GM08714 (cell line): Measurements from ENCODE around the gene ZNF827.

Experiments used
- H3K4me3 ChIP-seq: fragments of 200-500 bp; sonication (Bioruptor generic); 2 replicates; pipeline ENCODE4 v1.5.1; 2014; ENCODE audit warnings: mild to moderate bottlenecking, low read length, inconsistent platforms
- ZNF274 ChIP-seq: IDR thresholded peaks from 2 replicates; pipeline ENCODE4 v1.6.1; 2012; ENCODE audit warnings: mild to moderate bottlenecking, low read depth, low read length

The ZNF827 gene

DNA sequence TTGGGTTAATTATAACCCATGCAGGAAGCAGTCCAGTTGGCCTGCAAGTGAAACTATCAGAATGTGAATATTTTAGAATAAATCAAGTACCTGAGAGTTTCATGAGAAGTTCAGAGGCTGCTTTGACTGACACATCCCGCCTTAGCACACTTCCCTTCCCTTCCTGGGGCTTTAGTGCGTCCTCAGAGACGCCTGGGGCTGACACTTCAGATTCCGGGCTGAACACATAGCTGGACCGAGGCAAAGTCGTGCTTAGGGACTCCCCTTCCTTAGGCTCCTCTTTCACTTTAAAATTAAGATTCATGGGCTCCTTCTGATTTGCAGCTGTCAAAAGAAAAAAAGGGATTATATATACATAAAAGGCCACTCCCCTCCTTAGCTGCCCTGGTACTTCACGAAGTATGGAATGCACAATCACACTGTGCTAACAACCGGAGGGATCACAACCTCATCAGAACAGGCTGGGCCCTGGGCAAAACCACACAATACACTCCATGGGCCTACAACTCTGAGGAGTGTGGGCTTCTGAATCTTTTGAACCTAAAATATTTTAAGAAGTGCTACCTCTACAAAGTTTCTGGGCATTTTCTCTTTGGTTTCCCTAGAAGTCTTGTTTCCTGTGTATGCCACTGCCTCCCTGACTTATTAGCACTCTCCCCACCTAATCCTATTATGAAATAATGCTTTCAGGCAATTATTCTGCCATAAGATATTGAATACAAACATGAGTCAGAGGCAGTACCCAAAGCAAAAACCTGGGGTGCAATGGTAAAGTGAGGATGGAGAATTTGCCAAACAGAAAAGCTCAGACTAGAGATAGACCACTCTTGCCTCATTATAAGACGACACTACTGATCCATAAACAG is 68.2 kb downstream of the ZNF827 start:
- TF ChIP-seq ZNF274, result no peak
- no peak overlapping the region; the same call in 1 of the 2 replicates for H3K4me3 ChIP-seq

DNA sequence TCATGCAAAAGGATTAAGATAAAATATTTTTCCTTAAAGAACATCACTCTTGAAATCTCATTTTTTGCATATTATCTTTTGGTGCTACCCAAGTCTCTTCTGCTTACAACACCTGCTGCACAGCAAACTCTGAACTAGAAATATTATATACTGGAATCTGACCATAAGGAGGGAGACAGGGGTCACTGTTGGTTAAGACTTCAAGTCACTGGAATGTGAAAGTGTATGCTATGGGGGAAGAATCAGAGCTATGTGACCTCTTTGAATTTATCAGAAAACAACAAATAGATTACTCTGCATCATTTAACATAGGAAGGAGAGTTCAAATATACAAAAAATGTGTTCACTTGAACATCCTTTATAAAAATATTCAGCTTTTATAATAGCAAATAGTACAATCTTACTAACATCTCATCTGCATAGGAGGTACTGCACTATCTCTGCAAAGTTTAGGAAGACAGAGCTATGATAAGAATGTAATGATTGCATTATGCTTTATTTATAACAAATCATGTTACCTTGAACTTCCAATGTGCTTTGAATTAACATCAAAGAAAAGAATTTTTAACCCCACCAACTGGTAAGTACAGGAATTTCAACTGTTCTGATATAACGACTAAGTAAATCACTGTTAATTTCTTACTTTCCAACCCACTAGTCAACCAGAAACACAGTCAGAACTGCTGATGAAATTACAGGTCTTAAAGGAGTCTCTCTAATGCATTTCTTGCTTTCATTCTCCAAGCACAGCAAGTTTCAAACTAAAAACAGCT is 69.8 kb downstream of the ZNF827 start:
- no peak overlapping the region for H3K4me3 ChIP-seq
- TF ChIP-seq ZNF274, result no peak

DNA sequence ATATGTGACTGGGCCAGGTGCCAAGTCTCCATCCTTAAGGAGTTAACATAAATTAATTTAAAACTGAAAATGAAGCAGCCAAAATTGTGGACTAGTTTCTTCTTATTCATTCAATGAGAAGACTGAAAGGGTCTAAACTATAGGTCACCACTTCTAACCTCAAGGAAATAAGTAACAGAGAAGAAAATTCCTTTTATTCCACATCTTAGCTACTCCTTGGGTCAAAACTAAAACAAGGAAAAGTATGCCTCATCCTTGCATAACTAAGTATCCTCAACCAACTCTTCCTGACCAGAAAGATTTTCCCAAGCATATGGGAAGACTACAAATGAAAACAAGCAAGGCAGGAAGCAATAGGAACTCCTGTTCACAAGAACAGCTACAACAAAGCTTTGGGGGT is 71.2 kb downstream of the ZNF827 start:
- TF ChIP-seq ZNF274, result no peak

DNA sequence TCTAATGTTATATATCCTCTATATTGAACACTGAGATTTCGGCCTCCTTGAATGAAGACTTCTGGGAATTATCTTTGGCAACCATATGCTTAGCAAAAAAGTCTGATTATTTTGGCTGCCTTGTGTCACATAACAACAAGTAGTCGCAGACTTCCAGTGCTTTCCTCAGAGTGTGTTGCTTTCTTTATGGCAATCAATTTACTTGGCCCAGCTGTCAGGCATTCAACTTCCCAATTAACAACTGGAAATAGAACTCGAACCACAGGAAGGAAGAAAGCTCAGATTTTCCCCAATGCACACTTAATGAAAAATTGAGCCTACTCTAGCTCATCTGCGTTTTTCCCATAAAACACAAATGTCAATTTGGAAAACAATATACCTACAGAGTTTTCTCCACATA is 71.6 kb downstream of the ZNF827 start:
- H3K4me3 ChIP-seq, result no peak overlapping the region
- no peak for TF ChIP-seq ZNF274

More for the DNA sequence above, 71.2 kb downstream of the ZNF827 start:
- H3K4me3 ChIP-seq, result no peak overlapping the region

DNA sequence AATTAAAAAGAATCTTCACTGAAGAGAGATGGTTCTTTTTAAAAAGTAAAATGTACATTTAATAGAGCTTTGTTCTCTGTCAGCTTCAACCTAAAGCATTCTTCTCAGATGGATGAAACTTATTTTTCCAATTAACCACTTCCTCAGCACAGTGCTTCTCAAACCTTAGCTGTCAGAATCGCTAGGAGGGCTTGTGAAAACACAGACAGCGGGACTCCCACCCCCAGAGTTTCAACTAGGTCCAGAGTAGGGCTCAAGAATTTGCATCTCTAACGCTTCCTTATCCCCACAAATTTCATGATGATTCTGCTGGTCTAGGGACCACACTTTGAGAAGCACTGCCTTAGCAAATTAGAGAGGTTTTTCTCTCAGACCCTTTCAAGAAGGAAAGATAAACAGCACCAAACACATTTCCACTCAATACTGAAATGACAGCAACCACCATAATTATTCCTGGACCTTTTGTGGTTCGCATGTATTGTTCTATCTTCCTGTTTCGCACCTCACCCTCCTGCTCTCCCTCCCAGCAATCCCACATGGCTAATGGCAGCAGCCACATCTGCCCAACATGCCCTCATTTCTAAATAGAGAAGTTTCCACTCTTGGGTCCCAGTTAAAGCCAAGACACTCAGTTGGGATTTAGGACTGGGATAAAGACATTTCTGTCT is 73.2 kb downstream of the ZNF827 start:
- H3K4me3 ChIP-seq, result no peak overlapping the region
- TF ChIP-seq ZNF274, result no peak

DNA sequence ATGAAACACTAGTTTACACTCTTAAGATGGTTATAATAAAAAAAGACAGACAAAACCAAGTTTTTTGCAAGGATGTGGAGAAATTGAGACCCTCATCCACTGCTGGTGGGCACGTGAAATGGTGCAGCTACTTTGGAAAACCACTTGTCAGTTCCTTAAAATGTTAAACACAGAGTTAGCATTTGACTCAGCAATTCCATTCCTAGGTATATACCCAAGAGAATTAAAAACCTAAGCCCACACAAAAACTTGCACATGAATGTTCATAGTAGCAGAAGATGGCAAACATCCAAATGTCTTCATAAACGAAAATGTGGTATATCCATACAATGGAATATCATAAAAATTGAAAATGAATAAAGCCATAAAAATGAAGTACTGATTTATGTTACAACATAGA is 75.4 kb downstream of the ZNF827 start:
- TF ChIP-seq ZNF274, result no peak
- no peak overlapping the region for H3K4me3 ChIP-seq

DNA sequence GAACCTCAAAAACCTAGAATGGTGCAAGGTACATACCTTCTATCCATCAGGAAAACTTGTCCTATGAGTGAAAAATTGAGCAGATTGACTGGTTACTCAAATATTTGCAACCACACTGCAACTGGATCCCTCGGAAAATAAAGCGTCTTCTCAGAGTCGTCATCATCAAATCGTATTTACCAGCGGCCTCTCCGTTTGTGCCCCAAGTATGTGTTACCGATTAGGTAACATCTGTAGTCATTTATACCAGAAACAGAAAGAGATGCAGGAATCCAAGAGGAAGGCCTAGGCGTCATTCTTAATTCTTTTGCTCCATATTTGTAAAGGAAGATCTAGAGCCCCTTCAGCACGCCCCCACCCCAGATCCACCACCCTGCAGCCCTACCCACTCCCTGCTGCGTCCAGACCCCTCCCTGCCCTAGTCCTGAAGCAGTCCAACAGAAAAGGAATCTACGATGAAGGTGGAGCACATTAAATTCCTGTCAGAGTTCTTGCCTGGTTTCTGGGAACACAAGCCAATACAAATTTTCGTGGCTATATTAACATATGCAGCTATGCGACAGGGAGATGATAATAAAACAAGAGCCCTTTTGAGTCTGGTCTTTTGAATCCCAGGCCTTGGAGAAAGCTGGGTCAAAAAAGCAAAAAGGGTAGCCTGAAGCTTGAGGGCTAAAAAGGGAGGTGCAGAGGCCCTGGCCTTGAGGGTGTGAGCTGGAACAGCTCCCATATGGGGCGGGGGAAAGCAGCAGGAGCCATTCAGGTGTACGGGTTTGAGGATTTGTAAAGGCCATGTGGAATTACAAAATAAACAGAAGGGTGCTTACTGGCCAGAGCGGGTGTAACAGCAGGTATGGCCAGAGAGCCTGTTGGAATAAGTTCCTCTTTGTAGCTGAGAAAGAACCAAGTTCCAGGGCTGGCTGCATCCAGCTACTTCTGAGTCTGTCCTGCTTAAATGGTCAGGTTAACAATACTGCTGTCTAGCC is 77.0 kb downstream of the ZNF827 start:
- no peak for TF ChIP-seq ZNF274
- no peak overlapping the region for H3K4me3 ChIP-seq

DNA sequence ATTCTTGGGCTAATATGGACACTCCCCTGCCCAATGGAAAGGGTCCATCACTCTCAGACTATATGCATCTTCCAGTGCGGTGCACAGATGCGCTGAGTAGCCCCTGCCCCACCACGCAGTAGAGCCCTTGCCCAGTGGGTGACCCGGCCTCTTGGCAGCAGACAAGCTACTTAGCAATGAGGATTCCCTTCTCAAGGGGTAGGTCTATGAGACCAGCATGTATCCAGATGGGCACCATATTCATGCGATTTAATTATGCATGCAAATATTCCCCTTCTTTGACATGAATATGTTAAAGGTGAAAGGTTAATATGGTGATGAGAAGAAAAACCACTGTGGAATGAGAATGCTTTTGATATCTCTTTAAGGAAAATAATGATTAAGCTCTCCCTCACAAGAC is 77.7 kb downstream of the ZNF827 start:
- H3K4me3 ChIP-seq, result no peak overlapping the region
- no peak for TF ChIP-seq ZNF274

DNA sequence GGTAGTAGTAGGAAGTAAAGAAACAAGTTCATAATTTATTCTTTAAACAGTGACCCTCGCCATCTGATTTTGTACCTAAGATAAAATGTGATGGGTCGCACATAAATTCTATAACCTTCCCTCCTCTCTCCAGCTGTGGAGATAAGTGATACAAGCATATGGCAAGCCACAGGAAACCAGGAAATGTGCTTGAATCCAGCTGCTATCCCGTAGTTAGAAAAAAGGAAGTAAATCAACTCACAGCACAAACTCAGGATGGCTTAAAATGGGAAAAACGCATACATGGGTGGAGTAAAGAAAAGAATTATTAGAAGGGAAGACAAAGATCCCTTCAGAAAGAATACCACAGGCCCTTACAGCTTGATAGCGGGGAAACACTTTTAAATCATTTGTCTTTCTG is 78.2 kb downstream of the ZNF827 start:
- H3K4me3 ChIP-seq, result no peak overlapping the region
- TF ChIP-seq ZNF274, result no peak

DNA sequence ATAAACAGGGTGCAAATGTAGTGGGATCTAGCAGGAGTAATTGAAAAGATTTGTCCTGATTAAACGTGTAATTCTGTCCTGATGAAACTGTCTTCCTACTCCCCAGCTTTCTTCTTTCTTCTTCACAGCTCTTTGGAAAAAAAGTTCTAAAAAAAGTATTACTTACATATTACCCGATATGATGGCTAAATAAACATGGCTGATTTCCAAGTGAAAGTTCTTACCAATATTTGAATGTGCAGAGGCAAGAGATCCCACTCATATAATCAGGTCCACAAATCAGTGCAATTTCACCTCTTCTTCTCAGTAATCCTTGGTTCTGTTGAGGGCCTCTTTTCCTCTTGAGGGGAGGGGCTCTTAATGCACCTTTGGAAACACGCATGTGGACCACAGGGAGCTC is 78.7 kb downstream of the ZNF827 start:
- no peak for TF ChIP-seq ZNF274
- H3K4me3 ChIP-seq, result no peak overlapping the region

DNA sequence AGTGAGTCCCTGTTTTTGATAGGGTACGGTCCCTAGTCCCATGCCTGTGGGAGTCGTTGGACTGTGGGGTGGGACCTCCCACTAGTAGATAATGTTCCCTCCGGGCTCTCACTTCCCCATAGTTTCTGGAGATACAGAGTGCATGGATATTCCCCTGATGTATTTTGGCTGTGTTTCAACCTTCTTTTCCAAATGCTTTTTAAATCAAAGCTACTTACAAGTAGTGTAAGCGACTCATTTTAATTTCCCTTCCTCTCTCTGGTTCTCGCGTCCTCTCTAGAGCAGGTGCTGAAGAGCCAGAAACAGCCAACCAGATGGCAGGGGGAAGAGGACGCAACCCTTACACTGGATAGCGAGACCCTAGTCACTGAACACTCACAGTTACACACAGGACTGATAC is 79.2 kb downstream of the ZNF827 start:
- no peak overlapping the region for H3K4me3 ChIP-seq
- TF ChIP-seq ZNF274, result no peak

DNA sequence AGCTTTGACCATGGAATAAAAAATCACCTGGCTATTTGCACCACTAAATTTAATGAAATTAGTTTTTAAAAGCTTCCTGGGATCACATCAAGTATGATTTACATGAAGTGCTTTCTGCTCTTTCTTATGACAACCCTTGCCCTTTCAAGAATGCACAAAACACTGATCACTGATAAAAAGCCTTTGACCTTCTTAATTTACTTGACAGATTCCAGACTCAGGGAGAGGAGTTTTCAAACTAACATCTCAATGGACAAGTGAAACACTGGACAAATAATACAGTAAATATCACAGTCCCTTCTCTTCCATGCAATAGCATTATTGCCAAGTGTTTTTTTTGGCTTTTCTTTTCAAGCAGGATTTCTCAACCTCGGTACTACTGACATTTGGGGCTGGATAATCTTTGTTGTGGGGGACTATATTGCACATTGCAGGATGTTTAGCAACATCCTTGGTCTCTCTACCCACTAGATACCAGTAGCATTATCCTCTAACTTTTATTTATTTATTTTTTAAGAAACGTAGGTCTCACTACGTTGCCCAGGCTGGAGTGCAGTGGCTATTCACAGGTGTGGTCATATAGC is 86.3 kb downstream of the ZNF827 start:
- no peak overlapping the region for H3K4me3 ChIP-seq
- no peak for TF ChIP-seq ZNF274

DNA sequence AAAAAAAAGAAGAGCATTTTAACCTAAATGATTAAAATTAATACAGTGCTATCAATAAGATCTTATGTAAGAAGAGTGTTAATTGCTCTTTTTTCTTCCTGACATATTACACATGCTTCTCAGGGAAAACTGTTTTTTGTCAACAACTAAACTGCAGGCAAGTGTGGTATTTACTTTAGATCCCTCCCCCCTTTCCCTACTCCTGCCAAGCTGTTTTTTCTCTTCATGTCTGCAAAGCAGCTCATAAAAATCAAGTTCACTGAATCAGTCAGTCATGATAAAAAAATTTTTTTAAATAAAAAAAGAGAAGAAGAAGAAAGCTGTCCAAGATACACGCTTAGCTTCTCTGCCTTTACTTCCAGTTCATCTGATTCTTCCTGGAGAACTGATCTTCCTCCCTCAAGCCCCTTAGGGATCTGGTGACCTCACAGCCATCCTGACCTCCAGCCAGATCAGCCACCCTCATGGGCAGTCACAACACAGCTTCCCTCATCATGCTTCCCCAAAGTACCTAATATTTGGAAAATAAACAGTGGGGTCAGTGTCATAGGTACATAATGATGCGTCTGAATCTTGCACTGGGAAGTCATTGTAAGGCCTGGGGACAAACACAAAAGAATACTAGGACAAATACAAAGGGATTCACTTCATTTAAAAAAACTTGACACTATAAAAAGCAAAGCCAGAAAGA is 87.0 kb downstream of the ZNF827 start:
- TF ChIP-seq ZNF274, result no peak
- H3K4me3 ChIP-seq, result no peak overlapping the region
